ENCODE measurements around the gene HIPK4.
"Not testable (repeated sequence)": the region's sequence is repeated elsewhere in the genome, so short reads cannot be mapped to it uniquely, and the experiment has no call there.

The HIPK4 gene

DNA sequence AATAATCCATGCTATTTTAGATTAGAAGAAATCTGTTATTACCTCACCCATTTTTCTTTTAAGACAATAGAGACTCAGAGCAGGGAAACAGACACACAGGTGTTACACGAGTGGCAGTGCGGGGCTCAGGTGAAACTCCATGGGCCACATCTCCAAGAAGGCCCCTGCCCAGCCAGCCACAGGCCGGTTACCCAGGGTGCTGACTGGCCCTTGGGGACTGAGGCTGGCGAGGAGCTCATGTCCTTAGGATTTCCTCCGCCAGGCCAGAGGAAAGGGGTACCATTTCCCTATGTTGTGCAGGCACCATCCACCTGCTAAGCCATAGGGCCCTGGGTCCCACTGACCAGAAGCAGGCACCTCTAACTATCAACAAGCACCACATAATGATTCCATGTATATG is 52.4 kb downstream of the HIPK4 start:
- no peak for DNase-seq (ENCODE audit: low spot score)

DNA sequence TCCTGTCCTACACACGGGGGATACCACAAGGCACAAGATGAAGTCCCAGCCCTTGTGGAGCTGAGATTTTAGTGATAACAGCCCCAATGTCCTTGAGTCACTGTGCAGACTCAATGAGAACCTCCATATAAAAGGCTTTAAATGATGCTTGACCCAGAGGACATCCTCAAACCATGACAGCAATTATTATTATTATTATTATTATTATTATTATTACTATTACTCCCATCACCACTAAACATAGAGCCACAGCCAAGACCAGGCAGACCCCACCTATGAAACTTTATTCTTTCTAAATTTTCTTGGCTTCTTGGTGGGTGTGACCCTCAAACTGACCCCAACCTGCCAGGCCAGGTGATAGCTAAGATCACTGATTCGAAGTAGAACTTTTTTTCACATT is 52.9 kb downstream of the HIPK4 start:
- no peak for DNase-seq (ENCODE audit: low spot score)

DNA sequence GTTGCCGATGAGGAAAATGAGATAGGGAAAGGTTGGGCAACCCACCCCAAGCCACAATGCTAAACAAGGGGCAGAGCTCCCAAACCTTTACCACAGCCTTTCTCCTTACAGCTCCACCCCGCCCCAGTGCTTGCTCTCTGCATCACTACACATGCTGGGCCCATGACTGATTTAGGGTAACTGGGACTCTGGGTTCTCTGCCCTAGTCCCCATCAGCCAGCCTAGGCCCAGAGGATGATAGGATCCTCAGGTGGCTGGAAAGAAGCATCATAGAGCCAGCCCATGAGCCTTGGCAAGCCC is 53.4 kb downstream of the HIPK4 start:
- DNase-seq (ENCODE audit: low spot score), result no peak

DNA sequence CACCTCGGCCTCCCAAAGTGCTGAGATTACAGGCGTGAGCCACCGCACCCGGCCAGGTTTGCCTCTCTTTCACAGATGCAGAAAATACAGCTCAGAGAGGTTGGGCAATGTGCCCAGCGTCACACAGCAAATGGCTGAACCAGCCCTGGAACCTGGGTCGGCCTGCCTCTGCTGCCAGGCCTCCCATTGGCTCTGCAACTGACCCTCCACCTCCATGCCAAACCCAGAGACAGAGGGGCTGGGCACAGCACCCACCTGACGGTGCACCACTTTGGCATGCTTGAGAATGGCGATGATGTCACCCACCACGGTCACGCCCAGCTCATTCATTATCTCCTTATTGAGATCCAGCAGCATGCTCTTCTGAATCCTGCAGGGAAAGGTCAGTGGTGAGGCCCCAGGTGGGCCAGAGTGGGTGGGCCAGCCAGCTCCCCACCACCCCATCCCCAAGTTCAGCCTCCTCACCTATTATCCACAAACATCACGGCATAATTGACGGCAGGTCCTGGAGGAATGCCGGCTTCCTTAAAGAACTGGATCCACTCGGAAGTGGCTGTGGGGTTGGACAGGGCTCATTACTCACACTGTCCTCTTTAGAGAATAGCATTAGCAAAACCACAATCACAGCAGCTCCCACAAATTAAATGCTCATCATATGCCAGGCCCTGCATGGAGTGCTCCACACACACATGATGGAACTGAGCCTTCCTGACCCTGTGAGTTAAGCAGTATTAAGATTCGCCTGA is 54.0 kb downstream of the HIPK4 start:
- DNase-seq (ENCODE audit: low spot score), result no peak

DNA sequence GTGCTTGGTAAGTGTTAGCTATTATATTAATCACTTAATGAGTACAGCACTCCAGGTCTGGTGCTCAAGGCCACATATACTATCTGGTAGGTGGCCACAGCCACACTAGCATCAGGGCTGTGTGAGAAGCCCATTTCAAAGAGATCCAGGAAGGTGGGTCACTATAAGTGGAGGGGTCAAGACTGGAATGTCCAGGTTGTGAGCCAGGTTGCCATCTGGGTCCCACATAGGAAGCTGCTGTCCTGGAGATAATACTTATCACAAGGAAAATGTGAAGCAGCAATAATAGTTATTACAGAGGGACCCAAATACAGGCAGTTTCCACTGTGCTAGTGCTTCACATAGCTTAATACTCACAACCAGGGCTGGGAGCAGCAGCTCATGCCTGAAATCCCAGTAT is 54.9 kb downstream of the HIPK4 start:
- no peak for DNase-seq (ENCODE audit: low spot score)

DNA sequence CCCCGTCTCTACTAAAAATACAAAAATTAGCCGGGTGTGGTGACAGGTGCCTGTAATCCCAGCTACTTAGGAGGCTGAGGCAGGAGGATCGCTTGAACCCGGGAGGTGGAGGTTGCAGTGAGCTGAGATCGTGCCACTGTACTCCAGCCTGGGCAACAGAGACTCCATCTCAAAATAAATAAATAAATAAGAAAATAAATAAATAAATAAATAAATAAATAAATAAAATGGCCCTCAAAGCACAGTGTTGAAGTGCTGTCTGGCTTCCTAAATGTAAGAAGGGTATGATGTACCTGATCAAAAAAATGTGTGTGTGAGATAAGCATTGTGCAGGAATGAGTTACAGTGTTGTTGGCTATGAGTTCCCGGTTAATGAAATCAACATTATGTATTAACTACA is 56.9 kb downstream of the HIPK4 start:
- not testable (repeated sequence) for DNase-seq (ENCODE audit: low spot score)

DNA sequence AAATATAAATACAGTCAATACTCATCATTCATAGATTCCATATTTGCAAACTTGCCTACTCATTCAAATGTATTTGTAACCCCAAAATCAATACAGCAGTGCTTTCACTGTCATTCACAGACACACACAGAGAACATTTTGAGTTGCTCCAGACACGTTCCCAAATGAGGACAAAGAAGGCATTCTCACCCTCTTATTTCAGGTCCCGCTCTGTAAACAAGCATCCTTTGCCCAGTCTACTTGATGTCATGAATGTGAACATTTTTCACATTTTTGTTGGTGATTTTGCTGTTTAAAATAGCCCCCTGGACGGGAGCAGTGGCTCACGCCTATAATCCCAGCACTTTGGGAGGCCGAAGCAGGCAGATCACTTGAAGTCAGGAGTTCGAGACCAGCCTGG is 57.3 kb downstream of the HIPK4 start:
- no peak for DNase-seq (ENCODE audit: low spot score)

DNA sequence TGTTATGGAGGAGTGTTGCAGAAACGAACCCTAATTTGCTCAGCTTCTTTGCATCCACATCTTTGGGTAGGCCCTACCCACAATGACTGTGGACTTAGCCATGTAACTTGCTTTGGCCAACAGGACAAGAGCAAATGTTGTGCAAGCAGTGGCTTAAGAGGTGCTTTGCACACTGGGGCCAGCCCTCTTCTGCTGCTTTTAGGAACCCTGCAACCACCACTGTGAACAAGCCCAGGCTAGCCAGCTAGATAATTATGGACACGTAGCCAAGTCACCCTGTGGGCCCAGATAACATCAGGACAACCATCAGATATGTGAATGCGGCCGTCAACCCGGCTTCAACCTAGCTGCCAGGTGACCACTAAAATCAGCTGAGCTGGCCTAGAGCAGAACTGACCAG is 58.9 kb downstream of the HIPK4 start:
- no peak for DNase-seq (ENCODE audit: low spot score)
